Fibroblast of lung (primary cell): ENCODE data around the gene SYMPK. TPM values are rescaled to one million over a fixed set of nuclear protein-coding genes. Genes with fewer than 3 reads are reported as not detected.

ENCODE experiments used
- DNase-seq, 2 donors: peaks; one replicate each; pipeline versions ENCODE4 v3.0.0 to v3.0.0-alpha.2; 2010; ENCODE audit warnings: low read depth in 2 of 2
- H2AFZ ChIP-seq: 2 replicates; pipeline ENCODE4 v1.5.1; 2012; ENCODE audit warnings: low read length, control low read depth, inconsistent platforms
- H3K27ac ChIP-seq: 2 replicates; pipeline ENCODE4 v1.5.1; 2011; ENCODE audit warnings: low read length, control low read depth; ENCODE audit not compliant: insufficient read depth
- H3K27me3 ChIP-seq: 2 replicates; pipeline ENCODE4 v1.5.1; 2011; ENCODE audit warnings: mild to moderate bottlenecking, low read length; ENCODE audit not compliant: control insufficient read depth, insufficient read depth
- H3K36me3 ChIP-seq: 2 replicates; pipeline ENCODE4 v1.5.1; 2011; ENCODE audit warnings: low read length; ENCODE audit not compliant: control insufficient read depth, insufficient read depth
- H3K4me1 ChIP-seq: 2 replicates; pipeline ENCODE4 v1.5.1; 2011; ENCODE audit warnings: low read length; ENCODE audit not compliant: control insufficient read depth, insufficient read depth; ENCODE audit errors: extremely low read depth
- H3K4me2 ChIP-seq: 2 replicates; pipeline ENCODE4 v1.5.1; 2011; ENCODE audit warnings: low read length, control low read depth; ENCODE audit not compliant: insufficient read depth; ENCODE audit errors: extremely low read depth
- H3K4me3 ChIP-seq, 4 experiments: fragments of 200-600 bp in 1 of 4; sonication (generic) in 1 of 4; replicated peaks in 1 of 4; 2 replicates each; pipeline ENCODE4 v1.5.1; 2011 to 2016; ENCODE audit warnings: low read length in 4 of 4, low read depth in 3 of 4, mild to moderate bottlenecking in 3 of 4, control low read depth in 2 of 4, inconsistent platforms in 1 of 4, mixed read lengths in 1 of 4; ENCODE audit not compliant: insufficient read depth in 1 of 4; ENCODE audit errors: control extremely low read depth in 1 of 4
- H3K79me2 ChIP-seq: 2 replicates; pipeline ENCODE4 v1.5.1; 2012; ENCODE audit warnings: mild to moderate bottlenecking, low read length, inconsistent platforms; ENCODE audit not compliant: control insufficient read depth, insufficient read depth
- H3K9ac ChIP-seq: 2 replicates; pipeline ENCODE4 v1.5.1; 2011; ENCODE audit warnings: mild to moderate bottlenecking, low read length, control low read depth; ENCODE audit not compliant: insufficient read depth
- H3K9me3 ChIP-seq: 2 replicates; pipeline ENCODE4 v1.5.1; 2012; ENCODE audit warnings: low read depth, low read length; ENCODE audit not compliant: control insufficient read depth, insufficient read depth
- H4K20me1 ChIP-seq: 2 replicates; pipeline ENCODE4 v1.5.1; 2011; ENCODE audit warnings: low read length; ENCODE audit not compliant: control insufficient read depth, insufficient read depth; ENCODE audit errors: extremely low read depth
- CTCF ChIP-seq, 2 donors: IDR thresholded peaks in 1 of 2; conservative IDR thresholded peaks in 1 of 2; 1 replicate in 1 of 2; 2 replicates in 1 of 2; pipeline ENCODE4 v1.5.1; 2011 to 2012; ENCODE audit warnings: low read length in 2 of 2, control low read depth in 1 of 2, inconsistent platforms in 1 of 2, low read depth in 1 of 2, mild to moderate bottlenecking in 1 of 2
- EZH2 ChIP-seq: IDR thresholded peaks from 2 replicates; pipeline ENCODE4 v1.5.1; 2012; ENCODE audit warnings: low read length, control low read depth, mild to moderate bottlenecking; ENCODE audit errors: missing control alignments
- polyA plus RNA-seq, 2 donors: library from polyadenylated mRNA; depleted of rRNA in 1 of 2; stranded (reverse) in 1 of 2; unstranded in 1 of 2; fragments of >200 nt; gene quantifications; 2 replicates each; pipeline ENCODE4 v1.2.1, GENCODE V29; 2011 to 2012; ENCODE audit warnings: missing spikeins in 1 of 2
- total RNA-seq: library from RNA; depleted of rRNA; stranded (reverse); fragments of >200 nt; gene quantifications from 2 replicates; pipeline ENCODE4 v1.2.1, GENCODE V29; 2014

The SYMPK gene
- total and polyA plus RNA-seq, 2 donors (not counting 1 experiment from before 2014, with no cell fraction given) = 32.2 to 48.2 TPM

GRCh38 chr19:45773384-45773783, 89.6 kb downstream of the SYMPK start:
- Histone ChIP-seq H3K27me3 (no peaks in the 10 kb centered on the region), H3K9ac (no peak overlapping the region), H4K20me1 (no peaks in the 10 kb centered on the region), H3K79me2 (no peaks in the 10 kb centered on the region), H3K4me1 (peaks cover 4% of the 10 kb centered on the region), H3K27ac (no peak overlapping the region), H3K4me2 (no peak overlapping the region), H2AFZ (no peak overlapping the region), H3K9me3 (no peaks in the 10 kb centered on the region), H3K36me3 (peaks cover 27% of the 10 kb centered on the region), H3K4me3 (no peak overlapping the region)
- no peak for DNase-seq
- TF ChIP-seq EZH2 (no peak), CTCF (conservative IDR thresholded peaks at IDR 0.05 in 1 of 2, IDR thresholded peaks at IDR 0.05 in 1 of 2; ENCODE audit: low read depth in 1 of 2, low read length in 2 of 2) (no peak)

GRCh38 chr19:45772912-45773311, 90.0 kb downstream of the SYMPK start:
- H3K9me3 ChIP-seq = no peaks in the 10 kb centered on the region
- peaks cover 4% of the 10 kb centered on the region for H3K4me1 ChIP-seq
- no peak overlapping the region for H3K27ac ChIP-seq
- no peaks in the 10 kb centered on the region for H3K79me2 ChIP-seq
- H2AFZ ChIP-seq = no peak overlapping the region
- H3K4me3 ChIP-seq = no peak overlapping the region
- H3K27me3 ChIP-seq = no peaks in the 10 kb centered on the region
- H3K4me2 ChIP-seq = no peak overlapping the region
- TF ChIP-seq EZH2 (no peak), CTCF (conservative IDR thresholded peaks at IDR 0.05 in 1 of 2, IDR thresholded peaks at IDR 0.05 in 1 of 2; ENCODE audit: low read depth in 1 of 2, low read length in 2 of 2) (no peak)
- no peaks in the 10 kb centered on the region for H4K20me1 ChIP-seq
- DNase-seq = no peak
- no peak overlapping the region for H3K9ac ChIP-seq
- H3K36me3 ChIP-seq = peaks cover 26% of the 10 kb centered on the region

GRCh38 chr19:45772130-45772840, 90.7 kb downstream of the SYMPK start:
- H4K20me1 ChIP-seq = no peaks in the 10 kb centered on the region
- no peaks in the 10 kb centered on the region for H3K9me3 ChIP-seq
- H3K79me2 ChIP-seq = no peaks in the 10 kb centered on the region
- no peak for DNase-seq
- no peak overlapping the region for H3K4me2 ChIP-seq
- H2AFZ ChIP-seq = no peak overlapping the region
- peaks cover 4% of the 10 kb centered on the region for H3K4me1 ChIP-seq
- TF ChIP-seq CTCF (conservative IDR thresholded peaks at IDR 0.05 in 1 of 2, IDR thresholded peaks at IDR 0.05 in 1 of 2; ENCODE audit: low read depth in 1 of 2, low read length in 2 of 2) = no peak
- no peak for TF ChIP-seq EZH2
- H3K27me3 ChIP-seq = no peaks in the 10 kb centered on the region
- H3K36me3 ChIP-seq = peaks cover 20% of the 10 kb centered on the region
- no peak overlapping the region for H3K9ac ChIP-seq
- no peak overlapping the region for H3K27ac ChIP-seq
- H3K4me3 ChIP-seq = no peak overlapping the region
